Kidney tubule cell (primary cell): Measurements from ENCODE around the gene PPP1R13L.
"Not testable (repeated sequence)": the region's sequence is repeated elsewhere in the genome, so short reads cannot be mapped to it uniquely, and the experiment has no call there.

Source experiments
- DNase-seq: peaks from one replicate; pipeline ENCODE4 v3.0.0-alpha.2; 2018; ENCODE audit warnings: low spot score

The PPP1R13L gene

DNA sequence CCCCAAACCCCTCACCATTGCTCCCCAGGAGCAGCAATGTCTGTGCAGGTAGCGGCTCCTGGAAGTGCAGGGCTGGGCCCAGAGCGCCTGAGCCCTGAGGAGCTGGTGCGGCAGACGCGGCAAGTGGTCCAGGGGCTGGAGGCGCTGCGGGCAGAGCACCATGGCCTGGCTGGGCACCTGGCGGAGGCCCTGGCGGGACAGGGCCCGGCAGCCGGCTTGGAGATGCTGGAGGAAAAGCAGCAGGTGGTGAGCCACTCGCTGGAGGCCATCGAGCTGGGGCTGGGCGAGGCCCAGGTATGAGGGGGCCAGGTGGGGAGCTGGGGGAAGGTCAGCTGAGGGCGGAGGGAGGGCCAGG lies 59.4 kb downstream of the PPP1R13L start:
- no peak for DNase-seq

DNA sequence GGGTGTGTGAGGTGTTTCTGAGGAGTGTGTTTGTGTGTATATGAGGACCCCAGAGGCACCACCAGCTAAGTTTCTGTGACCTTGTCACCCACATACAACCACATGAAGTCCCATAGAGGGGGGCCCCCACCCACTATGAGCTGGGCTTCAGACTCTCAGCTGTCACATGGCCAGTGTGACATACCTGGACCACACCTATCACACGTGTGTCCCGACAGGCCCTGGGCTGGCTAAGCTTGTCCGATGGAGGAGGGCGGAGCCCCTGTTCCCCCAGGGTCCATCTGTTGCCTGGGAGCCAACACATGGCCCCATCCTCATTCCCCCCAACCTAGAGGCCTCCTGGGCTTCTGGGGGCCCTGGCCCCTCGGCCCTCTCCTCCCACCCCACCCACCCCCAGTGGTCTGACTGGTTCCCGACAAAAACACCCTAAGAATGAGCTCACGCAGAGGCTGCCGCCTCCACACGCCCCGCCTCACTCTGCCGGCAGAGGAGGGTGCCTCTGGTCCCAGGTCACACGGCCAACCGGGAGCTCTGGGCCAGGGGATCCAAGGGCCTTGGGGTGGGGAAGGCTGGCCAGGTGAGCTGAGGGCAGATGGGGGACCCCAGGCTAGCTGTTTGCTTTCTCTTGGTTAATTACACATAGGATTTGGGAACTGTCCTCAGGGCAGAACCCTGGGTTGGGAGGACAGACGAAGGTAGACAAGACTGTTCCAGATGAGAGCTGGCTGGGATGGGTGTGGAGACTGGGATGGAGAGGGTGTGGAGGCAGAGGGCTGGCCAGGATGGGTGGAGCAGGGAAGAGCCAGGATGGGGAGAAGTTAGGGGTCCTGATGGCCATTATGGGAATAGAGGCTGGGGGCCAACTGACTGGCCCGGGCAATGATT lies 60.0 kb downstream of the PPP1R13L start:
- no peak for DNase-seq

DNA sequence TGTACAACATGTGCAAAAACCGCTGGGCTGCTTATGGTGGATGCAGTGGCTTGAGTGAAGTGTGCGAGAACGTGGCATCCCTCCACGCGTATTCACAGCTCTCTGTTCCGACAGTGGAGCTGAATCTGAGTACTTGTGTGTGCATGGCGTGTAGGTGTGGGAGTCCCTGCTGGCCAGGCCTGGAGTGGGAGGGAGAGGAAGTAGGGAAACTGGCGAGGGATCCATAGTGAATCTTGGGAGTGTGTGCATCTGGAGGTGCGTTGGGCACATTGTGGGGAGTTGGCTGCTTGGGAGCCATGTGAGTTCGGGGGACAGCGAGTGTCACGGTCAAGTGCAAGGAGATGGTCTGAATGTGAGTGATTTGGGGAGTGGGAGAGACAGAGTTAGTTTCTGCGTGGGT lies 62.0 kb downstream of the PPP1R13L start:
- DNase-seq: no peak

DNA sequence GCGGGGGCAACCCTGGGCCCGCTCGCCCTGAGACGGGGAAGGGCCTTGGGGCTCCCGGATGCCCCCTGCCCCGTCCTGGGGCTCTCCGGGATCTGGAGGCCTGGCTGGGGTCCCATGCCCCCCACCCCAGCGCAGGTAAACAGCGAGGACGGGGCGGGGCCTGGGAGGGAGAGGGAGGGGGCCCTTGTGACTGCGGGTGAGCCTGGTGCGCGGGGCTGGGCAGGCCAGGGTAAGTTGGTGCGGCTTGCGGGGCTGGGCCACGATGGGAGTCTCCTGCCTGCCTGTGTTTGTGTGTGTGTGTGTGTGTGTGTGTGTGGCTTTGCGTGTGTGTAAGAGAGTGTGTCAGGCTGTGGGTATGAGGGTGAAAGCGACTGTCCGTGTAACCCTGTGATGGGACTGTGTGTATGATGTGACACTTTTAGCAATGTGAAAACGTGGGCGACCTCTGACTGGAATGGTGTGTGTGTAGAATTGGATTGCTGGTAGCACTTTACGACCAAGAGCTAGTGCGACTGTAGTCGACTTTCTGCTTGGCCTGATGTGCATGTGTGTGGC lies 63.9 kb downstream of the PPP1R13L start:
- peak; percentile 28 for DNase-seq

DNA sequence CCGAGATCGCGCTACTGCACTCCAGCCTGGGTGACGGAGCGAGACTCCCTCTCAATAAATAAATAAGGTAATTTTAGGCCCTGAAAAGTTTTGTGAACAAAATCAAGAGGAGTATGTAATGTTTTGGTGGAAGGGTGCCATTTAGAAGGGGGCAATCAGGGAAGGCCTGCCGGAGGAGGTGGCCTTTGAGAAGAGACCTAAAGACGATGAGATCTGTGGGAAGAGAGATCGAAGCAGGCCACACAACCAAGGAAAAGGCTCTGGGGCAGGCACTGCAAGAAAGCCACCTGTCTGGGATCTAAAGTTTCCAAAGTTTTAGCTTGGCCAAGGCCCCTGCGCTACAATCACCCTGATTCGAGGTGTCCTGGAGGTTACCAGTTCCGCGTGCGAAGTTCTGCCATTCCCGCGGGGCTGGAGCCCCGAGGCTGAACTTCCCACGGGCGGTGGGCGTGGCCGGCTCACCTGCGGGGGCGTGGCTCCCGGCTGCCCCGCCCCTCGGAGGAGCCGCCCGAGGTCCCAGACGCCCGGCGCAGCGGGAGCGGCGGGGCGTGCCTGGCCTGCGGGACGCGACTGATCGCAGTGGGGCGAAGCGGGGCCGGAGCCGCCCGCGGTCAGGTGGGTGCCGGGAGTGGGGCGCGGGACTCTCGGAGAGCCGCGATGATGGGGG lies 64.5 kb downstream of the PPP1R13L start, which contains the start of gene KLC3:
TSS of gene KLC3 (plus strand) at position 519 of the 667 bp plus-strand sequence. CDS start 4,792 bp downstream, outside the sequence.
- peak; percentile 62 for DNase-seq

DNA sequence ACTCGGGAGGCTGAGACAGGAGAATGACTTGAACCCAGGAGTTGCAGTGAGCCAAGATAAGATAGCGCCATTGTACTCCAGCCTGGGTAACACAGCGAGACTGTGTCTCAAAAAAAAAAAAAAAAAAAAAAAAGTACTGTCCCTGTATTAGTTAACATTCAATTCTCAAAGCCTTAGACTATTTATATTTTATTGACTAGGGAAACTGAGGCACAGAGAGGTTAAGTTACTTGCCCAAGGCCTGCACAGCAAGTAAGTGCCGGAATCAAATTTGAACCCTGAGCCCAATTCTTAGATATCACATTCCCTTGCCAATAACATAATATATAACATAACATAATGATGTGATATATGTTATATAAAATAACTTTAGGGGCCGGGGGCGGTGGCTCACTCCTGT lies 65.2 kb downstream of the PPP1R13L start:
- DNase-seq: no peak

DNA sequence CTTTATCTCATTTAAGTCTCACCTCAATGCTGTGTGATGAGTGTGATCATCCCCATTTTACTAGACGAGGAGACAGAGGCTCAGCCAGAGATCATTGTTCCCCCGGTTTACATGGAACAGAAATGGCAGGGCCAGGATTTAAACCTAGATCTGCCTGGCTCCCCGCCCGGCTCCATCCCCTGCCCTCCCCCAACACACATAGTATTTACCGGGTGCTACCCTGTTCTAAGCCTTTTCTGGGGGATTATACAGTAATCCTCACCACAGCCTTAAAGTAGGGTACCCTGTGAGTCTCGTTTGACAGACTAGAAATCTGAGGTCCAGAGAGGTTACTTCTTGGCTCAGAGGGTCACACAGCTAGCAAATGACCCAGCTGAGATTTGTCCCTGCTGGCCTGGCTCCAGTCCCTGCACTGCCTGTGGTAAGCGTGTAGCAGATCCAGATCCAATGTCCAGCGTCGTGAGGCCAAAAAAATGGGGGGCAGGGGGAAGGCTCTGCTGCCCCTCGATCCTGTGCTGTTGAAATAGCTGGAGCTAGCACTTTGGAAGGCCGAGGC lies 68.1 kb downstream of the PPP1R13L start:
- no peak for DNase-seq

DNA sequence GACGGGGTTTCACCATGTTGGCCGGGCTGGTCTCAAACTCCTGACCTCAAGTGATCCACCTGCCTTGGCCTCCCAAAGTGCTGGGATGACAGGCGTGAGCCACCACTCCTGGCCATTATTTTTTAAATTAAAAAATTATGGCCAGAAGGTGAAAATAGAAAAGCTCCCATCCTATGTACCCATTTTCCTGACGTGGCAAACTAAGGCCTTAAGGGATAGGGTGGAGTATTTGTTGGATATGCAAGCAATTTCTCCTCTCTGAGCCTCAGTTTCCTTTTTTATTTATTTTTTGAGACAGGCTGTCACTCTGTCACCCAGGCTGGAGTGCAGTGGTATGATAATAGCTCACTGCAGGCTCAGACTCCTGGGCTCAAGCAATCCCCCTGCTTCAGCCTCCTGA lies 70.0 kb downstream of the PPP1R13L start:
- DNase-seq: not testable (repeated sequence)

DNA sequence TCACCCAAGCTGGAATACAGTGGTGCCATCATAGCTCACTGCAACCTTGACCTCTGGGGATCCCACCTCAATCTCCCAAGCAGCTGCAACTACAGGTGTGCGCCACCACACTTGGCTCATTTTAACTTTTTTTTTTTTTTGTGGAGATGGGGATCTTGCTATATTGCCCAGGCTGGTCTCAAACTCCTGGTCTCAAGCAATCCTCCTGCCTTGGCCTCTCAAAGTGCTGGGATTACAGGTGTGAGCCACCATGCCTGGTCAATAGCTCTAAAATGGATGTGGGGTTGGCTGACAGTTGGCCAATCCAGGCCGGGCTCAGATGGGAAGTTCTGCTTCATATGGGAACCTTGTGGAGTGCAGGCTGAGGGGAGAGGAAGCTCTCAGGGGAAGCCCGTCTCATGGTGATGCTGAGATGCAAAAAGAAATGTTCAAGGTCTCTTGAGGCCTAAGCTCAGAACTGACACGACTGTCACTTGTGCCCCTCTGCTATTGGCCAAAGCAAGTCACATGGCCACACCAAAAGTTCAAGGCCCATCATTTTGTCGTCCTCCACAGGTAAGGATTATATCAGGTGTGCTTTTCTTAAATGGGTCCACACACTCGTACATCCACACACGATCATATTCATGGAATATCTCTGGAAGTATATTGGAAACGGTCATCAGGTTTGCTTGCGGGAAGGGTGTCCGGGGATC lies 71.1 kb downstream of the PPP1R13L start:
- no peak for DNase-seq

DNA sequence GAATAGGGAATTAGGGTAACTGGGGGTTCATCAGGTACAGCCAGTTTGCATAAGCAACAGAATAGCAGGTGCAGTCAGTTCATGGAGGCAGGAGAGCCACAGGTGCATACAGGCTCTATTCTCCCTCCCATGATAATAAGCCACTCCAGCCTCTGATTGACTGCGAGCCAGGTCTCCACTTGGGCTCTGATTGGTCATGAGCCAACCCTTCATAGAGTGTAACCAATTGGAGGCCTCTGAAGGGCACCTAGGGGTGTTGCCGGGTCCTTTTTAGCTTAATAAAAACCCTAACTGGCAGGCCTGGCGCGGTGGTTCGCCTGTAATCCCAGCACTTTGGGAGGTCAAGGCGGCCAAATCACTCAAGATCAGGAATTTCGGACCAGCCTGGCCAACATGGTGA lies 73.5 kb downstream of the PPP1R13L start:
- DNase-seq: no peak
